ENCODE data around the gene NEDD8. TPM values are rescaled to one million over a fixed set of nuclear protein-coding genes. Genes with fewer than 3 reads are reported as not detected.

The NEDD8 gene
- total and polyA plus RNA-seq, 10 donors: 98.6 to 237 (median 127) TPM

- Histone ChIP-seq H3K36me3 (peaks cover 0 to 35% (median 12%) of the 10 kb centered on the region in 6 donors), H3K4me3 (no peak overlapping the region), H3K27ac (no peak overlapping the region), H3K27me3 (replicated peaks in 1 of 7) (no peaks in the 10 kb centered on the region), H3K9me3 (no peaks in the 10 kb centered on the region), H3K4me1 (peaks cover 29 to 81% (median 49%) of the 10 kb centered on the region in 6 donors)
- no peak for TF ChIP-seq POLR2AphosphoS5 (IDR thresholded peaks at IDR 0.05)
- TF ChIP-seq POLR2A (IDR thresholded peaks at IDR 0.05): no peak
- no peak for TF ChIP-seq CTCF (IDR thresholded peaks at IDR 0.05 in 8 of 11, conservative IDR thresholded peaks at IDR 0.05 in 3 of 11)
- DNase-seq: no peak
- 90 to 92% (median 91%) methylated on average over 15 of the region's 15 CpGs for WGBS, 5 donors
- intact Hi-C loops (cut with DNase I; ENCODE audit: low total_unique reads): no loop called here
Observed at GRCh38 chr14:24192933-24193332, 39.2 kb downstream of the NEDD8 start.

- Histone ChIP-seq H3K9me3 (no peaks in the 10 kb centered on the region), H3K4me3 (no peak overlapping the region), H3K27me3 (replicated peaks in 1 of 7) (no peaks in the 10 kb centered on the region), H3K27ac (no peak overlapping the region), H3K4me1 (peaks cover 22 to 80% (median 41%) of the 10 kb centered on the region in 6 donors), H3K36me3 (peaks cover 0 to 51% (median 25%) of the 10 kb centered on the region in 6 donors)
- DNase-seq: no peak
- 93 to 96% (median 94%) methylated on average over 10 of the region's 10 CpGs for WGBS, 5 donors
- TF ChIP-seq POLR2AphosphoS5 (IDR thresholded peaks at IDR 0.05) (no peak), POLR2A (IDR thresholded peaks at IDR 0.05) (no peak), CTCF (IDR thresholded peaks at IDR 0.05 in 8 of 11, conservative IDR thresholded peaks at IDR 0.05 in 3 of 11) (no peak)
- intact Hi-C loops (cut with DNase I; ENCODE audit: low total_unique reads): no loop called here
Observed at GRCh38 chr14:24190416-24190815, 41.8 kb downstream of the NEDD8 start.

GRCh38 chr14:24189460-24189859 lies 42.7 kb downstream of the NEDD8 start:
- Histone ChIP-seq H3K27ac (peak overlapping the region in 6 of 8 donors; percentile 10 to 87 (median 77)), H3K4me3 (peak overlapping the region in 1 of 8 donors; percentile 80), H3K27me3 (replicated peaks in 1 of 7) (no peaks in the 10 kb centered on the region), H3K4me1 (peaks cover 19 to 72% (median 34%) of the 10 kb centered on the region in 6 donors), H3K36me3 (peaks cover 0 to 60% (median 34%) of the 10 kb centered on the region in 6 donors), H3K9me3 (no peaks in the 10 kb centered on the region)
- no peak for DNase-seq
- intact Hi-C loops (cut with DNase I; ENCODE audit: low total_unique reads): no loop called here
- 91 to 96% (median 93%) methylated on average over 9 of the region's 9 CpGs for WGBS, 5 donors
- TF ChIP-seq CTCF (IDR thresholded peaks at IDR 0.05 in 8 of 11, conservative IDR thresholded peaks at IDR 0.05 in 3 of 11) (no peak), POLR2A (IDR thresholded peaks at IDR 0.05) (no peak), POLR2AphosphoS5 (IDR thresholded peaks at IDR 0.05) (no peak)

- Histone ChIP-seq H3K36me3 (peaks cover 0 to 65% (median 39%) of the 10 kb centered on the region in 6 donors), H3K9me3 (no peaks in the 10 kb centered on the region), H3K4me3 (peak overlapping the region; percentile 64 to 90 (median 78)), H3K27ac (peak overlapping the region; percentile 1 to 87 (median 69)), H3K4me1 (peaks cover 15 to 67% (median 29%) of the 10 kb centered on the region in 6 donors), H3K27me3 (replicated peaks in 1 of 7) (no peaks in the 10 kb centered on the region)
- TF ChIP-seq POLR2AphosphoS5 (IDR thresholded peaks at IDR 0.05): no peak
- no peak for TF ChIP-seq CTCF (IDR thresholded peaks at IDR 0.05 in 8 of 11, conservative IDR thresholded peaks at IDR 0.05 in 3 of 11)
- no peak for TF ChIP-seq POLR2A (IDR thresholded peaks at IDR 0.05)
- intact Hi-C loops (cut with DNase I; ENCODE audit: low total_unique reads): no loop called here
- DNase-seq: no peak
- WGBS, 5 donors: 0 to 2% (median 1%) methylated on average over 3 of the region's 3 CpGs
Observed at GRCh38 chr14:24189059-24189375, 43.1 kb downstream of the NEDD8 start.

Measured in spleen (tissue), 11 donors.